ENCODE data around the gene TRIO. TPM values are rescaled to one million over a fixed set of nuclear protein-coding genes. Genes with fewer than 3 reads are reported as not detected.

Gene TRIO
- total and polyA plus RNA-seq, 2 donors (not counting 3 experiments of a cell fraction or from before 2014, with no cell fraction given): 82.9 to 248 TPM

GRCh38 chr5:14210729-14211128 is 67.6 kb downstream of the TRIO start:
- peak overlapping the region; percentile 24 for H3K27ac ChIP-seq (ENCODE audit: insufficient read depth, low read depth, low read length)

More at GRCh38 chr5:14210729-14211128, 67.6 kb downstream of the TRIO start:
- H3K4me1 ChIP-seq (ENCODE audit: control insufficient read depth, extremely low read depth, insufficient read depth, low read length): peaks cover 41% of the 10 kb centered on the region
- FAIRE-seq (no peak), DNase-seq (ENCODE audit: low read depth, low spot score) (no peak)
- no peaks in the 10 kb centered on the region for H3K27me3 ChIP-seq (ENCODE audit: control insufficient read depth in 2 of 2, insufficient read depth in 2 of 2, low read length in 2 of 2)
- peak overlapping the region; percentile 30 for H3K4me2 ChIP-seq (ENCODE audit: insufficient read depth, low read length)
- peaks cover 100% of the 10 kb centered on the region for H3K79me2 ChIP-seq (ENCODE audit: control insufficient read depth, insufficient read depth, low read length)
- H3K36me3 ChIP-seq (ENCODE audit: control insufficient read depth in 2 of 2, extremely low read depth in 1 of 2, insufficient read depth in 2 of 2, low read length in 2 of 2): no peaks in the 10 kb centered on the region
- ChIA-PET CTCF (interaction anchor here (0.6 to 1.9 kb wide), 7 partner anchors 8 to 254 kb away, joined by 3 to 9 read pairs (median 4); no protein-coding TSS in a partner anchor), POLR2A (no interaction called here)
- no peaks in the 10 kb centered on the region for H3K9me1 ChIP-seq (replicated peaks; ENCODE audit: control insufficient read depth, extremely low read depth, insufficient read depth, low read length)
- no peaks in the 10 kb centered on the region for H3K9me3 ChIP-seq (replicated peaks; ENCODE audit: control insufficient read depth, insufficient read depth, low read length)
- H3K9ac ChIP-seq (replicated peaks; ENCODE audit: extremely low read depth, insufficient read depth, low read length): peak overlapping the region; percentile 2
- H4K20me1 ChIP-seq (replicated peaks; ENCODE audit: control insufficient read depth, extremely low read depth, insufficient read depth, low read length): peaks cover 8% of the 10 kb centered on the region
- dilution Hi-C loops (cut with MboI; ENCODE audit: extremely low pct_ligation_motif_present, low sequenced_read_pairs): no loop called here
- no peak overlapping the region for H3K4me3 ChIP-seq (replicated peaks in 1 of 3; ENCODE audit: insufficient read depth in 1 of 3, low read depth in 1 of 3, low read length in 3 of 3)
- no peak overlapping the region for H2AFZ ChIP-seq (ENCODE audit: low read depth, low read length)
- TF ChIP-seq MAX (IDR thresholded peaks at IDR 0.05; ENCODE audit: insufficient read depth, insufficient read length) (no peak), GATA2 (IDR thresholded peaks at IDR 0.05; ENCODE audit: insufficient read depth, insufficient read length, low read depth, low read length) (no peak), EZH2 (IDR thresholded peaks at IDR 0.05; ENCODE audit: borderline replicate concordance, low read depth, low read length, severe bottlenecking) (no peak), MYC (IDR thresholded peaks at IDR 0.05; ENCODE audit: low read depth, low read length) (no peak), CTCF (IDR thresholded peaks at IDR 0.05; ENCODE audit: extremely low read depth in 1 of 2, insufficient read depth in 1 of 2, low read depth in 1 of 2, low read length in 2 of 2) (no peak), POLR2AphosphoS5 (IDR thresholded peaks at IDR 0.05; ENCODE audit: insufficient read depth, low read depth, low read length) (no peak), POLR2A (IDR thresholded peaks at IDR 0.05; ENCODE audit: low read depth, low read length) (no peak), FOS (IDR thresholded peaks at IDR 0.05; ENCODE audit: borderline replicate concordance, insufficient read depth, low read length) (no peak), JUN (IDR thresholded peaks at IDR 0.05; ENCODE audit: borderline replicate concordance, insufficient read depth, insufficient read length, low read depth) (no peak)
- no TSS peak for BruUV-seq (replicated peaks)
- intact Hi-C loops (cut with micrococcal nuclease): loop anchor here (1.0 kb wide), 1 partner anchor 10 kb away; no protein-coding TSS in a partner anchor
